ENCODE measurements around the gene IRS2.

IRS2 gene

DNA sequence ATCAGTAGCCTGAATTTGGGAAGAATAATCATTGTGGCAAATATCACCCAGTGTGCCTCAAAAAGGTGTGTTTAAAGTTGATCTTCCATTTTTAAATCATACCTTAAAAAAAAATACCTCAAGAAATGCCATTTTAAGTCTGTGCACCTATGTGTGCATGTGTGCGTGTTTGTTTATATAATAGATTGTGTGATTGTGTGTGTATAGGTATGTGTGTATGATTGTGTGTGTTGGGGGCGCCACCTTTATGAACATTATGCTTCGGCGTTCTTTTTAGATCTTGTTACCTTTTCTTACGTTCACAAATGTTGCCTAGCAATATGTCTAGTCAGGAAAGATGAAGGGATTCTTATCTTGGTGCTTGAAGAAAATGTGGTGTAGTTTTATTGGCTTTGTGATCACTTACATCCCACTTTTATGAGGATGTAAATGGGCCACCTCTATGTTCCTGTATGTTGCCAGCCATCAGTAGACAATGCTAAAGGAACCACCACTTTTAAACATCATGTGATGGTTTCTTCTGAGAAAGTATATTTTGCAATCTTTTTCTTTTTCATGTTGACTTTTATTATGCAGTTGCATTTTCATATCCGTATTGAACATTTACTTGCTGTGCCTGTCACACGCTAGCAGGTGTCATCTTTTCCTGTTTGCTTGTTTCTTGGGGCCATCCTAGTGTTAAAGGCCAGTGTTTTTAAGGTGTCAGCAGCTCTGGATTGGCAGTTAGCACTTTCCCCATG, 2.2 kb upstream of the IRS2 start:
- H3K4me3 ChIP-seq (ENCODE audit: low read length): no peak overlapping the region
- no peak for TF ChIP-seq ZNF274 (IDR thresholded peaks at IDR 0.05; ENCODE audit: low read depth, low read length)

DNA sequence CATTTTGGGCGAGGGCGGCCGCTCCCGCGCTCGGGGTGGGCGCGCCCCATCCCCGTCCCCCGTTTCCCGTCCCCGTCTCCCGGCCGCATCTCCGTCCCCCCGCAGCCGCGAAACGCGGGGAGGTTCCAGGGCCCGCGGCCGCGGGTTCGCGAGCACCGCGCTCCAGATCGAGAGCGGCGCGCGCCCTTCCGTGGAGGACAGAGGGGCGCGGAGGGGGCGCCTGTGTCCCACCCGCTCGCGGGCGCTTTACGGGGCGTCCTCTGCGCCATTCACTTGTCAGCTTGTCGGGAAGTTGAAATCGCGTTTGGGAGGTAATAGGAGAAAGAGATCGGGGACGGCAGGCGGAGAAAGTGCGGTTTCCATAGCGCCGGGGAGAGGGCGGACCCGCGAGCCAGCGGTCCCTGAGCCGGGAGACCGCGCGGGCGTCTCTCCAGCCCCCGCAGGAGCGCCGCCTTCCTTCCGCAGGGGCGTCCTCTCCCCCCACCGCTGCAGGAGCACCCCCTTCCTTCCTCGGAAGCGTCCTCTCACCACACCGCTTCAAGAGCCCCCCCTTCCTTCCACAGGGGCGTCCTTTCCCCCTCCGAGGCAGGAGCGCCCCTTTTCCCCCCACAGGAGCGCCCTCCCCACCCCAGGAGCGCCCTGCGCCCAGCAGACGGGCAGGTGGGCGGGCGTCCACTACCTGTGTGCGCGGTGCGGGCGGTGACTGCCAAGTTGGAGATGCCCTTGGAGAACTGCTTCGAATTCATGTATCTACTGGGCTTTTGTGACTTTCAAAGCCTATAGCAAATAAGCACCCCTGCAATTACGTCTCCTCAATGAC, 962 bp upstream of the IRS2 start:
- peak overlapping the region; percentile 87 for H3K4me3 ChIP-seq (ENCODE audit: low read length)
- TF ChIP-seq ZNF274 (IDR thresholded peaks at IDR 0.05; ENCODE audit: low read depth, low read length): no peak

DNA sequence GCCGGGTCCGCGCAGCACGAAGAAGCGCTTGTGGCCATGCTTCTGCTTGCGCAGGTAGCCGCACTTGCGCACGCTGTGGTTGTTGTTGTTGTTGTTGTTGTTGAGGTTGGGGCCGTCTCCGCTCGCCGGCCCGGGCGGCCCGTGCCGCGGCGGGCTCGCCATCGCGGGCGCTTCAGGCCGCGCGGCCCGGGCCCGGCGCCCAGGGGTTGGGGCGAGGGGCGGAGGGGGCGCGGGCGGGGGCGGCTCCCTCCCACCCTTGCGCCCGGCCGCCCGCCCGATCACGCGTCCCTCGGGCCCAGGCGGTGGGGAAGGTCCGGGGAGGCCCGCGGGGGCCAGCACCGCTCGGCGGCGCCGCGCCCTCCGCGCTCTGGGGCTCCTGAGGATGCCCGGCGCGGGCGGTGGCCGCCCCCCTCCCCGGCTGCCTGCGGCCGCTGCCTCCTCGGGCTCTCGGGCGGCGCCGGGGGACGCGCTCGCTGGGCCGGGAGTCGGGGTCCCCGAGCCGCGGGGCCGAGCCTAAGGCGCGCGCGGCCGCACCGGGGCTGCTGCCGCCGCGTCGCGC, 412 bp downstream of the IRS2 start:
- H3K4me3 ChIP-seq (ENCODE audit: low read length): peak overlapping the region; percentile 47; the same call in 1 of the 2 replicates
- no peak for TF ChIP-seq ZNF274 (IDR thresholded peaks at IDR 0.05; ENCODE audit: low read depth, low read length)

DNA sequence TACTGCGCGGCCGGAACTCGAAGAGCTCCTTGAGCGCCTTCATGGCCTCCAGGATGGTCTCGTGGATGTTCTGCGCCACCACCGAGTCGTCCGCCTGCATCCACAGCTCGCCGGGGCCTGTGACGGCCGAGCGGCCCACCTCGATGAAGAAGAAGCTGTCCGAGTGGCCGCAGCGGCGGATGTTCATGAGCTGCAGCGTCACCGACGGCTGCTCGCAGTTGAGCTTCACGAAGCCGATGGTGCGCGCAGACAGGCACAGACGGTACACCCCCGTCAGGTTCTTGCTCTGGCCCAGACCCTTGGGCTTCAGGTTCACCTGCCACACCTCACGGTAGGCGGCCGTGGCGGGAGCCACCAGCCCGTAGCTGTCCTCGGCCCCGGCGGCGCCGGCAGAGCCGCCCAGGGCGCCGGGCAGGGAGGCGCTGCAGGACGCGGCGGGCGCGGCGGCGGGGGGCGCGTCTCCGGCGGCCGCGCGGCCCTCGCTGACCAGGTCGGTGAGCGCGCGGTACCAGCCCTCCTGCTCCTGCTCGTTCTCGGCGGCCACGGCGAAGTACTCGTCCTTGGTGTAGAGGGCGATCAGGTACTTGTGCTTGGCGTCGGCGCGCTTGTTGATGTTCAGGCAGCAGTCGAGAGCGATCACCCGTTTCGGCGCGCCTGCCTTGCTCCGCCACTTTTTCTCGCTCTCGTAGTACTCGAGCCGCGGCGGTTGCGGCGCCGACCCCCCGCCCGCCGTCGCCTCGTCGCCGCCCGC, 1.1 kb downstream of the IRS2 start:
- H3K4me3 ChIP-seq (ENCODE audit: low read length): peak overlapping the region; percentile 42; the same call in 1 of the 2 replicates
- TF ChIP-seq ZNF274 (IDR thresholded peaks at IDR 0.05; ENCODE audit: low read depth, low read length): no peak

DNA sequence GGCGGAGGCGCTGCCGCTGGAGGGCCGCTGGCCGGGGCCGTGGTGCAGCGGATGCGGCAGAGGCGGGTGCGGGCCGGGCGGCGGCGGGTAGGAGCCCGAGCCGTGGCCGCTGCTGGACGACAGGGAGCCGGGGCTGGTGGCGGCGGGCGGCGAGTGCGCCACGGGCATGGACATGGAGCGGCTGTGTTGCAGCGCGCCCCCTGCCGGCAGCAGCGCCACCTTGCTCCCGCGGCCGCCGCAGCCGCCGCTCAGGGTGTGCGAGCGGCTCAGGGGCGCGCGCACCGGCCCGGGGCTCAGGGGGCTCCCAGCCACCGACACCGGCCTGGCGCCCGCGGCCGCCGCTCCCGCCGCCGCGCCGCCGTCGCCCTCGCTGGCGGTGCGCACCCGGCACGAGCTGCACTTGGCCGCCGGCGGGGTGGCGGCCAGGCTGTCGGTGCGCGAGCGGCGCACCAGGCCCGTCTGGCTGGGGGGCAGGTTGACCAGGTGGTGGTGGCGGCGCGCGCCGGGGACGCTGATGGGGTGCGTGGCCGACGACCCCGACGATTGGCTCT, 1.7 kb downstream of the IRS2 start:
- TF ChIP-seq ZNF274 (IDR thresholded peaks at IDR 0.05; ENCODE audit: low read depth, low read length): no peak
- no peak overlapping the region for H3K4me3 ChIP-seq (ENCODE audit: low read length)

DNA sequence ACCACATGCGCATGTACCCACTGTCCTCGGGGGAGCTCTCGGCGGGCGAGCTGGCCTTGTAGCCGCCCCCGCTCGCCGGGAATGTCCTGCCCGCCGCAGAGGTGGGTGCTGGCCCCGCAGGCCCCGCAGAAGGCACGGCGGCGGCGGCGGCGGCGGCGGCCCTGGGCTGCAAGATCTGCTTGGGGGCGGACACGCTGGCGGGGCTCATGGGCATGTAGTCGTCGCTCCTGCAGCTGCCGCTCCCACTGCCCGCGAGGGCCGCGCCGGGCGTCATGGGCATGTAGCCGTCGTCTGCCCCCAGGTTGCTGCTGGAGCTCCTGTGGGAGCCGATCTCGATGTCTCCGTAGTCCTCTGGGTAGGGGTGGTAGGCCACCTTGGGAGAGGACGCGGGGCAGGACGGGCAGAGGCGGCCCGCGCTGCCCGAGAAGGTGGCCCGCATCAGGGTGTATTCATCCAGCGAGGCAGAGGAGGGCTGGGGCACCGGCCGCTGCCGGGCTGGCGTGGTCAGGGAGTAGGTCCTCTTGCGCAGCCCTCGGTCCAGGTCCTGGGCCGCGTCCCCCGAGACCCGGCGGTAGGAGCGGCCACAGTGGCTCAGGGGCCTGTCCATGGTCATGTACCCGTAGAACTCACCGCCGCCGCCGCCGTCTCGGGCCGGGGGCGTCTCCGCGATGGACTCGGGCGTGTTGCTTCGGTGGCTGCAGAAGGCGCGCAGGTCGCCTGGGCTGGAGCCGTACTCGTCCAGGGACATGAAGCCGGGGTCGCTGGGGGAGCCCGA, 2.4 kb downstream of the IRS2 start:
- no peak overlapping the region for H3K4me3 ChIP-seq (ENCODE audit: low read length)

DNA sequence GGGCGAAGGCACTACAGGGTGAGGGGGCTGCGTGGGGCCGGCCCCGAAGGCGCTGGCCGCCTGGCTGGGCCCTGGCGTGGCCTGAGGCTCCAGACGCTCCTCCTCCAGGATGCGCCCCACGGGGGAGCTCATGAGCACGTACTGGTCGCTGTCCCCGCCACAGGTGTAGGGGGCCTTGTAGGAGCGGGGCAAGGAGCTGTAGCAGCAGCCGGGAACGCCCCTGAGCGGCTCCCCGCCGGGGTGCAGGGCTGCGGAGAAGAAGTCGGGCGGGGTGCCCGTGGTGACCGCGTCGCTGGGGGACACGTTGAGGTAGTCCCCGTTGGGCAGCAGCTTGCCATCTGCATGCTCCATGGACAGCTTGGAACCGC, 3.0 kb downstream of the IRS2 start:
- H3K4me3 ChIP-seq (ENCODE audit: low read length): no peak overlapping the region
- no peak for TF ChIP-seq ZNF274 (IDR thresholded peaks at IDR 0.05; ENCODE audit: low read depth, low read length)

More for the DNA sequence above, 2.4 kb downstream of the IRS2 start:
- no peak for TF ChIP-seq ZNF274 (IDR thresholded peaks at IDR 0.05; ENCODE audit: low read depth, low read length)

DNA sequence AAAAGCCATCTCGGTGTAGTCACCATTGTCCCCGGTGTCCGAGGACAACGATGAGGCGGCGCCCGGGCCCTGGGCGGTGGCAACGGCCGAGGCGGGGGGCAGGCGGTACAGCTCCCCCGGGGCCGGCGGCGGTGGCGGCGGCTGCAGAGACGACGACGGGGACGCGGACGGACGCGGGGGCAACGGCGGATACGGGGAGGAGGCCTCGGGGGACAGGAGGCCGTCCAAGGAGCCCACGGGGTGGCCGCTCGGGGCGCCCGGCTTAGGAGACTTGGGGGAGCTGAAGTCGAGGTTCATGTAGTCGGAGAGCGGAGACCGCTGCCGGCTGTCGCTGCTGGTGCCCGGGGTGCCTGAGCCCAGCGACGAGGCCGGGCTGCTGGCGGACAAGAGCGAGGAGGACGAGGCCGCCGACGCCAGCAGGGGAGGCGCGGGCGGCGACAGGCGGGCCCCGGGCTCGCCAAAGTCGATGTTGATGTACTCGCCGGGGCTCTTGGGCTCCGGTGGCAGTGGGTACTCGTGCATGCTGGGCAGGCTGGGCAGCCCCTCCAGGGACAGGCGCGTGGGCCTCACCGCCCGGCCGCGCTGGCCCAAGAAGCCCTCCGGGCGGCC, 3.5 kb downstream of the IRS2 start:
- TF ChIP-seq ZNF274 (IDR thresholded peaks at IDR 0.05; ENCODE audit: low read depth, low read length): no peak
- no peak overlapping the region for H3K4me3 ChIP-seq (ENCODE audit: low read length)

DNA sequence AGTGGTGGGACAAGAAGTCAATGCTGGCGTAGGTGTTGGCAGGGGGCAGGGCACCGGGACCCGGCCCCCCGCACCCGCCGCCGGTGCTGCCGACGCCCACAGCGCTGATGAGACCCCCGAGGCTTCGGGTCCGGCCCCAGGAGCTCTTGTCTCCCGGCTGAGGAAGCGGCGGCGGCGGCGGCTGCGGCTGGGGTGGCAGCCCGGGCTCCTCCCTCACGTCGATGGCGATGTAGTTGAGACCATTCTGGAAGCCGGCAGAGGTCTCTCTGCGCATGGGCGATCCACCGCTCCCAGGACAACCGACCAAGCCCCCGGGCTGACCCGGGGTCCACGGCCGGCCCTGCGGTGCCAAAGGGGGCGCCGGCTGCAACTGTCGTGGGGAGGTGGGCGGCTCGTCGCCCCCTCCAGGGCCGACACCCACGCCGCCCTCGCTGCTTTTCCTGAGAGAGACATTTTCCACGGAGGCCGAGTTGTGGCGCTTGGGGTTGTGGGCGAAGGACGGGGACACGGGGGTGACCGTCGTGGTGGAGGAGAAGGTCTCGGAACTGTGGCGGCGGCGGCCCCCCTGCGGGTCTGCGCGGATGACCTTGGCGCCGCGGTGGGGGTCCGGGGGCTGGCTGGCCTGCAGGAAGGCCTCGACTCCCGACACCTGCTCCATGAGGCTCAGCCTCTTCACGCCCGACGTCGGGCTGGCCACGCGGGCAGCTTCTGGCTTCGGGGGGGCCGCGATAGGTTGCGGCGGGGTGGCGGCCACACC, 4.1 kb downstream of the IRS2 start:
- no peak for TF ChIP-seq ZNF274 (IDR thresholded peaks at IDR 0.05; ENCODE audit: low read depth, low read length)
- no peak overlapping the region for H3K4me3 ChIP-seq (ENCODE audit: low read length)

DNA sequence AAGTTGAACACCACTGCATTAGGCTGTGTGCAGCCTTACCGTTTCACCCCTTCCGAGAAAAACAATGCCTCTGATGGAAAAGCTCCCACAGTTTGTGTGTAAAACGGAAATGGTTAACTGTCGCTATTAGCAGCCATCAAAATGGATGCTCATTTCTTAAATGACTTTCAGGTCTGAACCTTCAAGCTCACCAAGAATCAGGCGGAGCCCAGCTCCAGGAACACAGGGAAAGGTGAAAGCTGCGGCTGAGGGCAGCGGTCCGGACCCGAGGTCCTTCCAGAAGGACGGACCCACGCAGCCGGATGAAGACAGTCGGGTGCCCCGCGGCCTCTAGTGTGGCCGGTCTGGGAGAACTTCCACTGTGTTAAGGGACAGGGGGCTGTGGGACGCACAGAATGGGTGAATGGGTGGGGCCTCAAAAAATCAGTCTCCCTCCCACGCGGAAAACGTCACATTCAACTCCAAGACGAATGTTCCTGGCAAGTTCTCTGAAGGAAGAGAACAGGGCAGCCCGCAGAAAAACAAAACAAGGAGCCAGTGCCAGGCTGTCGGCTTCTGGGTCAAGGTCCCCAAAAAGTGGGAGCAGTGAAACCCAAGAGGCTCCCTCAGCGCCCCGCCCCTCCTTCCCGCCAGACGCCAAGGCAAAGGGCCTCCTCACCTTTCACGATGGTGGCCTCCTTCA, 4.9 kb downstream of the IRS2 start:
- no peak for TF ChIP-seq ZNF274 (IDR thresholded peaks at IDR 0.05; ENCODE audit: low read depth, low read length)
- no peak overlapping the region for H3K4me3 ChIP-seq (ENCODE audit: low read length)

DNA sequence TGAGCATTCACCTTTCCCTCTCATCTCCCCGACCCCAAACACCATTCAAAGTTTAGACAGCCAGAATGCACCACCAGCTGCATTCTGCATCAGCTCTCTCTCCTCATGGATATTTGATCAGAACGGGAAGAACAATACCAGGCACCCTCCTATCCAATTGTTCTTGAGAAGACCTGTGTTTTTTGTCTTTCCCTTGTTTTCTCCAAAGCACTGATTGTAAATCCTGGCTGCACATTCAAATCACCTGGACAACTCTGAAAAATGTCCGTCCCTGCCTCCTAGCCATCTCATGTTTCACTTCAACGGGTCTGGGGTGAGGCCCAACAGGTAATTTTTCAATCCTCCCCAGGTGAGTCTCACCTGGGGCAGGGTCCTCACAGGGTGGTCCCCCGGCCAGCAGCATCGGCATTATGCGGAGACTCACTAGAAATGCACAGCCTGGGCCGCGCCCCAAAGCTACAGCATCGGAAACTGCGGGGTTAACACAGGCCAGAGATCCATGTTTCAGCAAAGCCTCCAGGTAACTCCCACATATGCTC, 5.5 kb downstream of the IRS2 start:
- H3K4me3 ChIP-seq (ENCODE audit: low read length): no peak overlapping the region
- TF ChIP-seq ZNF274 (IDR thresholded peaks at IDR 0.05; ENCODE audit: low read depth, low read length): no peak

Measured in GM08714 (cell line).